Brain microvascular endothelial cell (primary cell): ENCODE results near the gene LTN1.

Experiments used
- DNase-seq: peaks from one replicate; pipeline ENCODE4 v3.0.0-alpha.2; 2020
- H3K27ac ChIP-seq: fragments of 250-450 bp; sonication (Bioruptor Pico); 2 replicates; pipeline ENCODE4 v1.5.1; 2020; ENCODE audit warnings: mild to moderate bottlenecking, moderate library complexity
- H3K27me3 ChIP-seq: fragments of 250-450 bp; sonication (Bioruptor Pico); replicated peaks from 2 replicates; pipeline ENCODE4 v1.5.1; 2020; ENCODE audit warnings: mild to moderate bottlenecking
- H3K36me3 ChIP-seq: fragments of 250-450 bp; sonication (Bioruptor Pico); replicated peaks from 2 replicates; pipeline ENCODE4 v1.5.1; 2020; ENCODE audit warnings: mild to moderate bottlenecking
- H3K4me3 ChIP-seq: 2 replicates; pipeline ENCODE4 v1.5.1; 2011; ENCODE audit warnings: low read depth, mild to moderate bottlenecking, control low read depth, low read length, moderate library complexity
- in situ Hi-C: cut with HindIII; loops from 2 replicates; pipeline ENCODE4 v1.10.0; 2017; ENCODE audit warnings: low sequenced_read_pairs, low pct_ligation_motif_present
- TF ChIP-seq, protein P1 (sequence below): IDR thresholded peaks from 2 replicates; pipeline ENCODE4 v1.5.1; 2011; ENCODE audit warnings: low read depth, mild to moderate bottlenecking, moderate library complexity, low read length, control low read depth, inconsistent platforms; ENCODE audit errors: missing control alignments

LTN1 gene

DNA sequence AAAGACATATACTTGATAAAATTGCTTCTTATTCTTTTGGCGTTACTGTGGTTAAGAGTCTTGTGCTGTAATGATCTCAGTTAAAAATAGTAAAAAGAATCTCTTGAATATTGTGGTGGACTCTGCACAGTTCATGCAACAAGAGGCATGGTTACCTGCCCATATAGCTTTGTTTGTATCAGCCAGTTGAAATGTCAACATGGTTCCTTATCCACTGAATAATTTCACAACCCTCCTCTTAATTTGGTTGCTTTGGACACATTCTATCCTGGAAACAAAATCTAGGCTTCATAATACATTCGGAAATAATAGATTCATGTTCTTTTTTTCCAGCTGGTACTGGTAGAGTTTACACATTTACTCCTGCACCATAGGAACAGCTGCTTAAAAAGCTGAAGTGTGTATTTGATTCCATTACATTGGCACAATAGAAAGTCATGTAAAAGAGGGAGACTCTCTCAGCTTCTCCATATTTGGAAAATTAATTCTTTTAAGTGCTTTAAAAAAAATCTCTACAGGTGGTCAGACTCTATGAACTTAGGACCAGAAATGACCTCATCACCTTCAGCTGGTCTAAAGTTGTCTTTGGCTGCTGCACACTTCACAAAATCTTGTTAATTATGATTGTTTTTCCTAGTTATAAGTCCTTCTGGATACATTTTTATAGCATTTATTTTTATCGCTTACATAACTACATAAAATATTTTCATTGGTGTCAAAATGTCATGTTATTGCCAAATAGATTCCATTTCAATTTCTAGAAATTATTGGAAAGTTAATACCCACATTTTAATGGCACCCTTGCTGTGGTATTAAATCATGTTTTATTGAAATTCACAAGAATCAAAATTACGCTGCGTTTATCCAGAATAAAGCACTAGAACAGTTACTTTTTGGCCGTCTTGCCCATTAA lies 100.2 kb downstream of the LTN1 start:
- no peak overlapping the region for H3K4me3 ChIP-seq
- no peaks in the 10 kb centered on the region for H3K27me3 ChIP-seq
- in situ Hi-C loops, result no loop called here
- no peak for DNase-seq
- no peak overlapping the region for H3K27ac ChIP-seq
- TF ChIP-seq, protein P1, sequence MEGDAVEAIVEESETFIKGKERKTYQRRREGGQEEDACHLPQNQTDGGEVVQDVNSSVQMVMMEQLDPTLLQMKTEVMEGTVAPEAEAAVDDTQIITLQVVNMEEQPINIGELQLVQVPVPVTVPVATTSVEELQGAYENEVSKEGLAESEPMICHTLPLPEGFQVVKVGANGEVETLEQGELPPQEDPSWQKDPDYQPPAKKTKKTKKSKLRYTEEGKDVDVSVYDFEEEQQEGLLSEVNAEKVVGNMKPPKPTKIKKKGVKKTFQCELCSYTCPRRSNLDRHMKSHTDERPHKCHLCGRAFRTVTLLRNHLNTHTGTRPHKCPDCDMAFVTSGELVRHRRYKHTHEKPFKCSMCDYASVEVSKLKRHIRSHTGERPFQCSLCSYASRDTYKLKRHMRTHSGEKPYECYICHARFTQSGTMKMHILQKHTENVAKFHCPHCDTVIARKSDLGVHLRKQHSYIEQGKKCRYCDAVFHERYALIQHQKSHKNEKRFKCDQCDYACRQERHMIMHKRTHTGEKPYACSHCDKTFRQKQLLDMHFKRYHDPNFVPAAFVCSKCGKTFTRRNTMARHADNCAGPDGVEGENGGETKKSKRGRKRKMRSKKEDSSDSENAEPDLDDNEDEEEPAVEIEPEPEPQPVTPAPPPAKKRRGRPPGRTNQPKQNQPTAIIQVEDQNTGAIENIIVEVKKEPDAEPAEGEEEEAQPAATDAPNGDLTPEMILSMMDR, result no peak
- no peaks in the 10 kb centered on the region for H3K36me3 ChIP-seq

DNA sequence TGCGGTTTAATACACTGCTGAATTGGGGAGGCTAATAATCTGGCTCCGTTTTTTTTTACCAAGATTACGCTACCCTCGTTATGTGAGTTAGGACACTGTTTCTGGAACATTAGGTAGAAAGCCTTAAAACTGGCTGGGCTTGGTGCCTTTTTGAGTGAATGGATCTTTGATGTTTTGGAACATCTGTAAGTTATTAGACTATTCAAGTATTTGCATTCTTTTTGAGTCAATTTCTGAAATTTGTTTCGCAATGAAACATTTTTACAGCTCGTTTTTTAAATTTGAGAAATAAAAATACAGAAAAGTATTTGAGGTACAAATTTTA lies 106.9 kb downstream of the LTN1 start:
- Histone ChIP-seq H3K4me3 (no peak overlapping the region), H3K27ac (no peak overlapping the region), H3K27me3 (no peaks in the 10 kb centered on the region), H3K36me3 (no peaks in the 10 kb centered on the region)
- no peak for DNase-seq
- TF ChIP-seq, protein P1, result no peak
- in situ Hi-C loops, result no loop called here

DNA sequence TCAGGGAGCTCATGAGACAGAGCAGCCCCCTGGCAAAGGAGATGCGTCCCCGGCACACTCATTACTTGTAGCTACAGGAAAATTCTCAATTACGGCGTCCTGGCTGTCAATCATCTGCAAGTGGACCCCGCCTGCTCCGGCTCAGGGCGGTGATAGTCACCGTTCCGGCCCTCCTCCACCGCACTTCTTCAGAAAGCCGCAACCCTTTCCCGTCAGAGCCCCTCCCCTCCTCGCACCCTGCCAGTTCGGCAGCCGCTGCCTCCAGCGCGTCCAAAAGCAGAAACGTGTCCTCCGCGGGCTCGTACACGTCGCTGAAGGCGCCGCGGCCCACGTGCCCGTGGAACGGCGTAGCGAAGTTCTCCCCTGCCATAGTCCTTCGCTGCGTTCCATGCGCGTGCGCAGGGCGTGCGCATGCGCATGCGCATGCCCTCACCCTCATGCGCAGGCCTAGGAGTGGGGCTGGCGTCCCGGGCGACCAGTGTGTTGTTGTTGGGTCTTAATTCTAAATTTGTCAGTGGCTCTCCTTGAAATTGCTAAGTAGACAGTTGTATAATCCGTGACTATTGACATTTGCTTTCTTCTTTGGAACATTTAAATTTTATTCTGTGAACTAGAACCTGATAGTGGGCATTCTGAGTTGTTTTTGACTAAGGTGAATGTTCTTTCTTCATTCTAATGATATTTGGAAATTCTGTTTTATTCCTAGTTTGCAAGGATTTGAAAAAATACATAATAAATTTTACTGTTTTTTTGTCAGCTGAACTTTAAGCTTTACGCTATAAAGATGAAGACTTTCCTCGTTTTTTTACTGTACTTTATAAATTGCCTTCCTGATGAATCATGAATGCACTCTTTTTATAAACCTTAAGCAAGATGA lies 107.5 kb downstream of the LTN1 start:
- Histone ChIP-seq H3K27ac (peak overlapping the region; percentile 90), H3K27me3 (no peaks in the 10 kb centered on the region), H3K4me3 (peak overlapping the region; percentile 81), H3K36me3 (no peaks in the 10 kb centered on the region)
- peak; percentile 86 for DNase-seq
- TF ChIP-seq, protein P1, result no peak
- in situ Hi-C loops, result no loop called here

DNA sequence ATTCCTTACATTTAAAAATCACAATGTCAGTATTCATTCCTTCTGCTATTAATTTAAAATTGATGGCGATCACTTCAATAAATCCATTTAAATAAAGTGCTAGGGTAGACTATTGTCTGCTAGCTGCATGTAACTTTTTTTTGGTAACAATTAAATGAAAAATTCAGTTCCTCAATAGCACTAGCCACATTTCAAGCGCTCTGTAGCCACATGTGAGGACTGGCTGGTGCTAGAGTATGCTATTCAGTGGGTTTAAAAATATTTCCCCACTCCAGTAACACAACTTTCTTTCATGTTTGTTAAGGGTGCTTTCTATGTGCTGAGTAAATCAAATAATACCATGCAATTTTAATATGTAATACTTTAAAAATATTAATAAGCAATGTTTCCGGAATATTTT lies 108.2 kb downstream of the LTN1 start:
- TF ChIP-seq, protein P1, result no peak
- peak overlapping the region; percentile 90 for H3K27ac ChIP-seq
- DNase-seq, result no peak
- no peaks in the 10 kb centered on the region for H3K36me3 ChIP-seq
- in situ Hi-C loops, result no loop called here
- H3K4me3 ChIP-seq, result peak overlapping the region; percentile 81
- H3K27me3 ChIP-seq, result no peaks in the 10 kb centered on the region

DNA sequence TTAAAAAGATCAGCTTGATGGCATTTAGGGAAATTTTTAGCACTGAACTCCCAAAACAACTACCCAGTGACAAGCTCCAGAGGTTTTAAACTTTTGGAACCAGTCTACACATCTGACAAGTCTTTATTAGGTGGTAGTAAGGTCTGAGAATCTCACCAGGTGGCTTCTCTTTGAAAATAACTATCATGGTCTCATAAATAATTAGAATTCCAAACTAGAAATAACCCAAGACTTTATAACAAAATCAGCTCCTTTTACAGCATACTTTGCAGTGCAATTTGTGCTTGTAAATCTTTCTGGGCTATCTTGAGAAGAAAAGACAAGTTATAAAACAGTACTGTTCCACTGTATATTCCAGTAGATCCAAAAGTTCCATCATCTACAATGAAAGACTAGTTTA lies 108.7 kb downstream of the LTN1 start:
- Histone ChIP-seq H3K27ac (no peak overlapping the region), H3K36me3 (no peaks in the 10 kb centered on the region), H3K4me3 (no peak overlapping the region), H3K27me3 (no peaks in the 10 kb centered on the region)
- in situ Hi-C loops, result no loop called here
- TF ChIP-seq, protein P1, result no peak
- DNase-seq, result no peak
